GM12874 (cell line): ENCODE results near the gene MBOAT2.

Experiments used
- CTCF ChIP-seq: IDR thresholded peaks from 2 replicates; pipeline ENCODE4 v1.5.1; 2011; ENCODE audit warnings: low read depth, mild to moderate bottlenecking, control low read depth, low read length, moderate library complexity; ENCODE audit not compliant: insufficient read depth

The MBOAT2 gene

DNA sequence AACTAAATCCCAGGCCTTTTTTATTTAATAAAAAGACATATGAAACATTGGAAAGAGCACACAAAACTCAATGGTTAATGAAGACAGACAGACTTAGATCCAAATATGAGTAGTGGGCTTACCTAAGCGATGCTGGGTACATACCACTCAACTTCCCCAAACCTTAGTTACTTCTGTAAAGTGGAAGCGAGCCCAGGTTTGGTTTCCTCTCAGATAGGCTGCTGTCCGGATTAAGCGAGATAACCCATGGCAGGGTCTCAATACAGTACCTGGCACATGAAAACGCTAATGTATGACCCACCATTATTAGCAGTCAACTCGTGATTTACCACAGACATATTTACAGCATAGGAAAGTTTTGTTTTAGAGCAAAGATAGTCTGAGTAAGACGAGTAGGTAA lies 21.6 kb downstream of the MBOAT2 start:
- TF ChIP-seq CTCF: no peak

DNA sequence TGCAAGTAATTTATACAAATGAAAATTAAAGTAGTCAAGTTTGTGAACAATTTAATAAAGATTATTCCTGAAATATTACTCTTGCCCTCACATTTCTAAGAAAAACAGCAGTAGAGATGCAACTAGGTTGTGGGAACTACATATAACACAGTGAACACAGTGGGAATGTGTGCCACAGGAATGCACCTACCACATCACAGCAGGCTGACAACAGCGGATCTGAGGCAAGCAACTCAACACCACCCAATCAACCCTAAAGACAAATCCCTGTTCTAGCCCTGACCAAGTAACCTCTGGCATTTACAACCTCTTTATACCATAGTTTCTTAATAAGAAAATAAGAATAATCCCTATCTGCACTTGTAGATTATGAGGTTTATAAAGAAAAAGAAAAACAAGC lies 23.4 kb downstream of the MBOAT2 start:
- no peak for TF ChIP-seq CTCF

GRCh38 chr2:8977758-8978157 lies 25.7 kb downstream of the MBOAT2 start:
- no peak for TF ChIP-seq CTCF

DNA sequence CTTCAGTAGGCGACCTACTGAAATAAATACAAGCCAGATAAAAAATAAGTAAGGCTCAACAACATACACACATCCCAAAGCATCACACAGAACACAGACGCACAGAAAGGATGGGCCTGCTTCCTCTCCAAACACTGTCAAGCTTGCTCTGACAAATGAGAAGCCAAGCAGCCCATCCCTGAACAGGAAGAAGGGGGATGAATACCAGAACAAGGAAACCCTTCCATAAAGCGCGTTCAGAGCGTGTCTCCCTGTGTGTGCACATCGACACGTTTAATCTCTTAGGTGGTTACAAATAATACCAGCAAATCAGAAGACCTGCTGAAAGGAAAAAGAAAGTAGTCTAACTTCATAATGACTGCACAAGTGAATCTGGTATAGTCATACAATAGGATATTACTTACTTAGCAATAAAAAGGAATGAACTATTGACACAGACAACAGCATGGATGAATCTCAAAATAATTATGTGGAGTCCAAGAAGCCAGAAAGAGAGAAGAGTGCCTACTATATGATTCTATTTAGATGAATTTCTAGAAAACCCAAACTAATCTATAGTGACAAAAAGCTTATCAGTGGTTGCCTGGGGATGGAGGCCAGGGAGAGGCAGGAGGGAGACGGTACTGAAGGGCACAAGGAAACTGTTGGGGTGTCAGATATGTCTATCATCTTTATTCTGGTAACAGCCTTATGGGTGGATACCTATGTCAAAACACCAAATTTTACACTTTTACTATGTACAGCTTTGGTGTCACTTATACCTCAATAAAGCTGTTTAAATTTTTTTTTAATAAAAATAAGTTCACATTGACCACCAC lies 26.8 kb downstream of the MBOAT2 start:
- TF ChIP-seq CTCF: no peak

- no peak for TF ChIP-seq CTCF
Observed at GRCh38 chr2:8974016-8974415, 29.5 kb downstream of the MBOAT2 start.

DNA sequence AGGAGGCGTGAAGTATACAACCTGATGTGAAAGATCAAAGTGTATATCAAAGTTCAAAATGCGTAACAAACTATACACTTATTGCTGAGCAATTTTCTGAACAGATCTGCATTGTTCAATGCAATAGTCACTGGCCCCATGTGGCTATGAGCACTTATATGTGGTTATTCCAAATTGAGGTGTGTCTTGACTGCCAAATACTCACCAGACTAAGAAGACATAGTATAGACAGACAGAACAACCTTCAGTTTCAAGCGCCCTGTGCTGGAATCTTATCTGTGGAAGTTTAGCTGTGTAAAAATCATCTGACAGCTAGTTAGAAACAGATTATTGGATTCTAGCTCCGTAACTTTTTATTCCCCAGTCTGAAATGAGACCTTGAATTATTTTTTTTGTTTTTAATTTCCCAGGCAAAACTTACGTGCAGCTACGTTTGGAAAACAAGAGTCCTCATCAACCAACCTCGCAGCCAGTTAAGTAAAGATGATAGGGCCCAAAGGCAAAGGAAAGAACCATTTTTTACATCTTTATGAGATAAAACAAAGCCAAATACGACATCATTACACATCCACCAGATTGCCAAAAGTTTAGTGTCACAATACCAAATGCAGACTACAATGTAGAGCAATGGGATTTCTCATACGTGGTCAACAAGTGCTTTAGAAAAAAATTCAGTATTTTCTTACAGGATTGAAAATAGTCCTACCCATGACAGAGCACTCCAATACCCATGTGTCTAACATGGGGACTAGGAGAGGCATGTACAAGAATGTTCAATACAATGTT lies 37.2 kb downstream of the MBOAT2 start:
- TF ChIP-seq CTCF: no peak

DNA sequence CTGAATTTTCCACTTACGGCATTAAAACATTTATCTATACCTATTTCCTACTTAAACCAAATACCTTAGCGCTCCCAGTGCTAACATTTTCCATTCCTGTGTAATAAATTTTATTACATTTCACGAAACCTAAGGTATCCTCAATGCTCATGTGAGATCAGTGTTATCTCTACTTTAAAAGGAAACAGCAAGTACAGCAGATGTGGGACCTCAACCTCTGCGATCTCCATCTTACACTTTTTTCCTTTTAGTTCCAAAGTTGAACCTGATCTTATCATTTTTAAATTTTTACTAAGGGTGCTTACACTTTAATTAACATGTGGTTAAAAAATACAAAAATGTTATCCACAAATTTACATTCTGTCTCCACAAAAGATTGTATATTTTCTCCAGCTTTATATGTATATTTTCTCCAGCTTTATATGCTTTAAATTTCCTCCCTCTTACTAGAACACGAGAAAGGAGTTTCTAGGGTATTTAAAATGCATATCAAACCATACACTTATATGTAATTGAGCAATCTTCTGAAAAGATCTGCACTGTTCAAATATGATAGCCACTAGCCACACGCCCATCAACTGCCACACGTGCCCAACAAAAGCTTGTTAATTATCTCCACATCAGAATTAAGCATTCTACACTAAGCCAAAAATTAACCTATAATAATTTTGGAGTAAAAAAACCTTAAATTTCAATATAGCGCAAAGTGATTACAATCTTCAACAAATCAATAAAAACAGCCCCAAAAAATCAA lies 38.1 kb downstream of the MBOAT2 start:
- TF ChIP-seq CTCF: no peak
